CD4-positive, alpha-beta T cell treated with Interferon gamma for 1 hour (primary cell): ENCODE data around the gene SRSF1.
"Not testable (repeated sequence)": the region's sequence is repeated elsewhere in the genome, so short reads cannot be mapped to it uniquely, and the experiment has no call there.

Experiments used
- DNase-seq: peaks from one replicate; pipeline ENCODE4 v3.0.0-alpha.2; 2020

The SRSF1 gene

DNA sequence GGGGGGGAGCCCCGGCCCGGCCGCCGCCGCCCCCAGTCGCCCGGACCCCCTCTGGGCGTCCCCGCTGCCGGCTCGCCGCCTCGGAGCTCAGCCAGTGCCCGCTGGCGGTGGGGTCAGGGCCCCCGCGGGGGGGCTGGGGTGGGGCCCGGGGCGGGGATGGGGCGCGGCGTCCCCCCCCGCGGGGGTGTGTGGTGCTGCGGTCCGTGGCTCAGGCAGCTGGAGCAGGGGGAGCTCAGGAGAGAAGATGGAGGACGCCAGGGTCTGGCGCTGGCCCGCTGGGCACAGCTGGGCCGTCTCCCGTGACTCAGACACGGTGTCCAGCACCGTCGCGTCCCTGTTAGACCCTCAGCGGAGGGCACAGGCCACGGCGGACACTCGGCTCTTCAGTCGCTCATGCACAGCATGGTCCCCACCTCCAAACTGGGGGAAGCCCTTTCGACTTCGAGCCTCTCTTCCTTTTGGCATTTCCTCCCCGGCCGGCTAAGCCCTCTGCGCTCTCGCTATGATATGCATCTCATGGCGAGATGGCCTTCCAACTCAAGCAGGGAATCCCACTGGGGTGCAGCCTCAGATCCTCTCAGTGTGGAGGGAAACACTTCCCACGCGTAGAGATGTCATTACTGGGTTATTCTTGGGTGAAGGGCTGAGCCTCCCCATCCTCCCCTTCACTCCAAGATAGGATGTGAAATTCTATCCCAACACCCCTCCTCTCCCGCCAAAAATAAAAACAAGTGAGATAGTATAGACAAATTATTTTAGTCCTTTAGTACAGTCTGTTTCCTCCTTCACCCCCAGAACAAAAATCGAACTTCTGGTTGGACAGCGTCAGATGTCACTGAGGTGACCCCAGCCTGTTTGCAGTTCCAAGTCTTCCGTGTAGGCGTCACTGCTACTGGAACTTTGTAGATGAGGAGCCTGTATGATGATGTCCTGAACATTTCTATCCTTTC lies 18.5 kb downstream of the SRSF1 start:
- DNase-seq, result peak; percentile 64

GRCh38 chr17:57987581-57988300 lies 19.3 kb downstream of the SRSF1 start, which contains the start of gene VEZF1:
Gene VEZF1 (minus strand): TSS chr17:57988254. CDS start chr17:57988111, 143 bp downstream.
- DNase-seq, result peak; percentile 76

DNA sequence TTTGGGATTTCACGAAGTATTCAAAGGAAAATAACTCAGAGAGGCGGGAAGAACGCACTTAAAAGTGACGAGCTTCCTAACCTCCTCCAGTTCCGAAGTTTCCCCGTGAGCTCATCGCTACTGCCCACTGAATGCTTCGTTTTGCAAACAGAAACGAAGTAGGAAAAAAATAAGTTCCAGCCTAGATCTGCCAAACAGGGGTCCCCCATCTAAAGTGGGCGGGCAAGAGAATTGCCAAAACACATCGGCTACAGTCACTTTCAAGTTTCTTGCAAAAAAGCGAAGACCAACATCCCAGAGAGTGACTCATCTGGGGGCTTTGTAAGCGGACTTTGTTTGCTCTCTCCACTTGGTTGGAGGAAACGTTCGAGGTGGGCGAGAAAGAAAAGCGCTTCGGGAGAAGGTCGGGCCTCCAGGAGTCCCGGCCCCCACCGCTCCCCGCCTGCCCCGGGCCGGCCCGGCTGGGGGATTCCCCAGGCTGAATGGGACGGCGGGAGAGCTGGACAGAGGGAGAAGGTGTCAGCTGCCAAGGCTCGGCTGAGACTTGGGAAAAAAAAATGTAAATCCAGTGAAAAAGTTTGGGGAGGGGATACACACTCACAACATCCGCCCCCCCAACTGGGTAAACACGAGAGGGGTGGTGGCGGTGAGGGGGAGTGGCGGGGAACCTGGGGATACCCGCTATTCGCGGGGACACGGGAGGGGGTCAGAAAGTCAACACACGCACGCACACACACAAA lies 20.0 kb downstream of the SRSF1 start:
- peak; percentile 33 for DNase-seq

GRCh38 chr17:57985675-57985974 lies 21.4 kb downstream of the SRSF1 start:
- no peak for DNase-seq

DNA sequence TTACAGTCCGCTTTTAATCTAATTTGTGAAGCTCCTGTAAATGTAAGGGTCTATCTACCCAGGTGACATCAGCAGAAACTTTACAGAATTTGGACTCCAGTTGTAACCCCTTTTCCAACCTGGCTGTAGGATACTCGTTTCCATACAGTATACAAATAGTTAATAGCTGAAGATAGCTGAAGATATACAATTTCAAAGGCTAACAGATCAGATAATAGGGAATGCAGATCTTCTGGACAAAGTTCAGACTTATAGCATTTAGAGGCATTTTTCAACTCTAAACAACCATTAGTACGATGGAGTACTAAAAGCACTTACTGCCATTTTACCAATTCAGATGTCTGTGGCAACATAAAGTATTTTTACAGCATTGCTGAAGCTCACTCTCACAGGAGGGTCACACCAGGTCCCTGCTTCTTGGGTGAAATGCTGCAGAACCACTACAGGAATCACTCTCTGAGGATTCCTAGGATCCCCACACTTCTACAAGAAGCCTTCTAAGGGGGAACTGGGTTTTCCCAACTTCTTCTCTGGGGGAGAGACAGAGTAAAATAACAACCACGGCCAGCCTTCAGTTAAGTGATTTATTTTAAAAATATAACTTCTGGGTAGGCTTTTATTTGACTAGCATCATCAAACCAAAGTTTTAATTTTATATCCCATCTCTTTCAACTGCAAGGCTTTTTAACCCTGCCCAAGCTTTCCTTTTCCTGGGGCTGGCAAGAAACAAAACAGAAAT lies 21.9 kb downstream of the SRSF1 start:
- no peak for DNase-seq

- DNase-seq, result no peak
Measured at GRCh38 chr17:57984261-57984890, 22.7 kb downstream of the SRSF1 start.

GRCh38 chr17:57983446-57983845 lies 23.6 kb downstream of the SRSF1 start:
- no peak for DNase-seq

DNA sequence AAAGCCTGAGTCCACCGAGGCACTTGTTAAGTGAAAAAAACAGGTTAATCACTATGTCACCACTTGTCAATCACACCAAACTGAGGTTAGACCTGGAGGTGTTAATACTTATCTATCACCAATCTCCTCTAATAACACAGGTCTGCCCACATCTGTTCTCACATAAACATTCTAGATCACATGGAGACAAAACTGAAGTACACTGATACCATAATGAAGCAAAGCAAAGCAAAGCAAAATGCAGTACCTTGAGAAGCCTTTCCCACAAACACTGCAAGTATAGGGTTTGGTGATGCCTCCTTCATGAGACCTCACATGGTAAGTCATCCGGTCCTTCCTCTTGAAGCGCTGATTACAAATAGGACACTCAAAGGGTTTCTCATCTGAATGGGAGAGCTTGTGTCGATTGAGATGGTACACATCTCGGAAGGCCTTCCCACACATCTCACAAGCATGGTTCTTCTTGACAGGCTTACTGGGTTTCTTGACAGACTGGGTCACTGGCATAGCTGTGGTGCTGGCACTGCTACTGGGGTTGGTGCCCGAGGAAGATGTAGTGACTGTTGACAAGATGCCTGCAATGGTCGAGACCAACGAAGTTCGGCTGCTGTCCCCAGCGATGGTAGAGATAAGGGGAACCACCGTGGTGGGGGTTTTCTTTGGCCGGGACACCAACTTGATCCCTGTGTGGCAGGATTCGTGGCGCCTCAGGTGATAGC lies 24.4 kb downstream of the SRSF1 start:
- DNase-seq, result no peak

DNA sequence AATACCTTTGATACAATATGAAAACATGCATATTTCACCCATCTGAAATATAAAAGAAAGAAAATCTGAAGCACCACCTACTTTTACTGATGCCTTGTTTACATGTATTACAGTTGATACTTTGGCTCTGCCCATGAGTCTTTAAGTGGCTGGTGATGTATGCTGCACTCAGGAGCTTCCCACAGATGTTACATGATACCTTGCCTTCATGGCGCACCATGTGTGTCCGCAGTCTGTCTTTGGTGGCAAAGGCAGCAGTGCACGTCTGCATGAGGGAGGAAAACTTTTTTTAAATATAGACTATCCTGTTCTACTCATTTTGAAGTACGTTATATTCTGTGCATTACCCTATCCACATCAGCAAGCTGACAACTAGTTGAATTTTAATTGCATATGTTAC lies 26.5 kb downstream of the SRSF1 start:
- no peak for DNase-seq

GRCh38 chr17:57979076-57979475 lies 28.0 kb downstream of the SRSF1 start:
- no peak for DNase-seq

GRCh38 chr17:57976594-57976993 lies 30.5 kb downstream of the SRSF1 start:
- no peak for DNase-seq

GRCh38 chr17:57975044-57975443 lies 32.0 kb downstream of the SRSF1 start:
- DNase-seq, result no peak

DNA sequence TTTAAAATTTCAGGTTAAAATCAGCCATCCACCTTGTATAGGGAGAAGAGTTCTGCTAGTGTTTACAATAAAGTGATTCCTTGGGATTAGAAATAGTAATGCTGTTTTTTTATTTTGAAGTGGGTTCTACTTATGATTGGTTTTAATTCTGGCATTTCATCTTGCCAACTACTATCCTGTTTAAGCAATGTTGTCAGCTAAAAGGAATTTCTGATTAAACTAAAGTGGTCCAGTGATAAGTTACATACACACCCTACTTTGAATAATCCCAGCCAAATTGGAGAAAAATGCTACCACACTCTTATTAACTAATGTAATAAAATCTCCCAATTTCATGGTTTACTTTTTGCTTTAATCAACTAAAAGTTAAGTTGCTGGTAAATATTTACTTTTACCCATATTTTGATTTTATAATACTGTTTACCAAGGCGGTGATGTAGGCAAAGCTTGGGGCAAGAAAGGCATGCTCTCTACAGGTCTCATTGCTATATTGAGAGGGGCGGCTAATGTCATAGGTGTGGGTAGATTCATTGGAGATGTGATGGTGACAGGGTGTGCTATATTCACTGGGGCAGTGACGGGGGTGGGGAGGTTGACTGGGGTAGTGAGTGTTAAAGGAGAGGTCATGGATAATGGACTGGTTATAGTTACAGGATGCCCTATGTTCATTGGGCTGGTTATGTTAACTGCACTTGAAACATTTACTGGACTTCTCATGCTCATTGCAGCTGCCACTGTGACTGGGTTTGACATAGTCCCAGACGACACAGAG lies 32.8 kb downstream of the SRSF1 start:
- DNase-seq, result not testable (repeated sequence)

DNA sequence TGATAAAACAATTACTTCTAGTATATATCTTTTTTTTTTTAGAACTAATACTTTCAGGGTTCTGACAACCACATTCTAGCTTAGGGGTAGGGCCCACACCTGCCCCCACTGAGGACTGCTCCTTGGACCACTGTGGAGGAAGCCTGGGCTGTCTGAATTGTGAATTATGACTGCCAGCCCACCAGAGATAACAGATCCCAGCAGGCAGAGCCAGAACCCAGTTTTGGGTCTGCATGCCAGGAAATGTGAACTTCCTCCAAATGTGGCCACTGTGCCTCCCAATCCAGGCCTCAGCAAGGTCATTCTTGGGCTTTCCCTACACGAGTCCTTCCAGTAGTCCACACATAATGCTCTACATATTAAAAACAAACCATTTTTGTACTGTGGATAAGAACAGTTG lies 34.9 kb downstream of the SRSF1 start:
- DNase-seq, result no peak

DNA sequence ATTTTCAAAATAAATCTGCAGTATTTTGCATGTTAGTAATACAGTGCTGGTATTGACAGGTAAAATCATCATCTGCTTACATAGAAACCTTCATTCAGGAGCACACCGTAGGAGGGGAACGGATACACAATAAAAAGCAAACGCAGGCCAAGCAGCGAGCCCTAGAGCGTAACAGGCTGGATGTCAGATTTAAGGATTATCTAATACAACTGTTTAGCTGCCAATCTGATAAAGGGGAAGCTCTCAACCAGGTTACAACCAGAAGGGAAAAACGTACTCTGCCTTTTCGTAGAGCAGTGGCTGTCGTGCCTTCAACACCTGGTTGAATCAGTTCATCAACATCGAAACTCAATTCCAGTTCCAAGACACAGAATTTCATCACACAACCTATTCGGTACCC lies 35.5 kb downstream of the SRSF1 start:
- DNase-seq, result no peak

GRCh38 chr17:57970710-57971109 lies 36.3 kb downstream of the SRSF1 start:
- DNase-seq, result no peak

- no peak for DNase-seq
Measured at GRCh38 chr17:57968456-57968855, 38.6 kb downstream of the SRSF1 start.

DNA sequence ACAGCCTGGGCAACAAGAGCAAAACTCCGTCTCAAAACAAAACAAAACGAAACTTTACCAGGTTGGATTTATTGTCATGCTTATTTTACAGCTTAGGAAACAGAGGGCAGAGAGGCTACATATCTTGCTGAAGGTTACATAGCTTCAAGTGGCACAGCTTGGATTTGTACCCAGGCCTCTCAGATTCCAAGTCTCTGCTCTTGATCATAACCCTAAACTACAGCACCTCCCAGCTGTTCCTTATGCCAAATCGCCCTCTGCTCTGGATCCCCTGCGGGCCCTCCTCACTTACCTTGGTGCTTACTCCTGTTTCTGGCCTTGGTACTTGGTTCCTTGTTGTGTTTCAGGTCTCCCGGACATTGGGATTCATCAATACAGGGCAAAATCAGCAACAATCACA lies 40.2 kb downstream of the SRSF1 start:
- DNase-seq, result no peak

DNA sequence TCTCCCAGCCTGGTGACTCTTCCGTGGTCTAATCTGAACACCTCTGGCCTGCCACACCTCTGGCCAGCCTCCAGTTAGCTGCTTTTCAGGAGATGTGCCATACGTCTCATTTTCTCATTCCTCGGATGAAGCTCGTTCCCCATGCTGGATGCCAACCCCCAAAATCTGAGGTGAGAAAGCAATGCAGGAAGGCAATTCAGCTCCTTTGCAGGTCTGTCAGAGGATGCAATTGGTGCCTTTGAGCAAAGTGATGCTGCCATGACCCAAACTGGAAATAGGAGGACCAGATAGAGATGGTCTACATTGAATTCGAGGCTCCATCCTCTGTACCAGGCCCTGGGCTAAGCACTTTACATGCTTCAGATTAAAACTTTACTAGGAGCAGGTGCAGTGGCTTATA lies 40.8 kb downstream of the SRSF1 start:
- DNase-seq, result no peak

DNA sequence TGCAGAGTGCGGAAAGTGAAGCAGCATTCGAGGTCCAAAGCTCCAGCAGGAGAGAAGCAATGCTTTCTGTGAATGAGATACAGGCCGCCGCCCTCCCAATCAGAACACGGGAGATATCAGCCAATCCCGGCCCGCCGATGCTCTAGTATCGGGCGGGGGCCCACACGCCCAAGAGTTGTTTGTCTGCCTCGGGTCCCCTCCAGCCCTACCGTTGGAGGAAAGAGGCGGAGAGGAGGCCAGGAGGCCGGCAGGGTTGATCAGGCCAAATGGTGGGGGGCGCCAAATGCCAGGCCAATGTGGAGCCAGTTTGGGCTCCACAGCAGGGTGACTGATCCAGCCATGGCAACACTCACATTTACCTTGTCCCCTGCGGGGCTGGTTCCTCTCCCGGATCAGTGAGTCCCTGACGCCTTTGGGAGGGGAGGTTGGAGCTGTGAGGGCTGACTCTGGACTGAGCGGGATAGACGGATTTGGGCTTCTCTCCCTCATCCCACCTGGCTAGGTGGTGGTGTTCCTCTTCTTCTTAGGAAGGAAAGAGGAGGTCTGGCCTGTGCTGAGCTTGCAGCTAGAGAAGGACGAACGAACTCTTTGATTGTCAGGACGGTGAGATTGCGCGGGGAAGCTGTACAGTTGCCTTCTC lies 41.4 kb downstream of the SRSF1 start:
- DNase-seq, result no peak
